IPS-18c (cell line): ENCODE data around the gene GPR42.

Experiments used
- H3K4me3 ChIP-seq: 2 replicates; pipeline ENCODE4 v1.7.0; 2013; ENCODE audit warnings: low read depth, mild to moderate bottlenecking, low read length, moderate library complexity; ENCODE audit not compliant: insufficient read depth
- H3K9me3 ChIP-seq: one replicate; pipeline ENCODE4 v1.6.1; 2013; ENCODE audit warnings: mild to moderate bottlenecking, low read length, moderate library complexity; ENCODE audit not compliant: control insufficient read depth, insufficient read depth

Gene GPR42, protein sequence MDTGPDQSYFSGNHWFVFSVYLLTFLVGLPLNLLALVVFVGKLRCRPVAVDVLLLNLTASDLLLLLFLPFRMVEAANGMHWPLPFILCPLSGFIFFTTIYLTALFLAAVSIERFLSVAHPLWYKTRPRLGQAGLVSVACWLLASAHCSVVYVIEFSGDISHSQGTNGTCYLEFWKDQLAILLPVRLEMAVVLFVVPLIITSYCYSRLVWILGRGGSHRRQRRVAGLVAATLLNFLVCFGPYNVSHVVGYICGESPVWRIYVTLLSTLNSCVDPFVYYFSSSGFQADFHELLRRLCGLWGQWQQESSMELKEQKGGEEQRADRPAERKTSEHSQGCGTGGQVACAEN

DNA sequence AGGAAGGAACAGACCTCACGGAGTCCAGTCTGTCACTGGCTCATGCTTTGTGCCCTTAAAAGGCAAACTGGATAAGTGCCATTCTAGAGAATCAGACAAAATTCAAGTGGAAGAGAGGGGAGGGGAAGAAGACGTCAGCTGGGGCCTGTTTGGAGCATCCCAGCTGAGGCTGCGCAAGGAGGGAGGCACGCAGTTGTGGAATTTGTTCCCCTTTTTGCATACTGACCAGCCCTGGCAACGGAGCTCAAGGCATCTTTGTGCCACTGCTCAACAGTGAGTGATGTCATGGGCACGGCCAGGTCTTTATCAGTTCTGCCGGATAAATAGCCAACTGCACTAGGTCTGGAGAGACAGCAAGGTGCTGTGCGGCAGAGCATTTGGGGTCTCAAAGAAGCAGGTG lies at the start of gene GPR42:
GPR42 (plus strand) TSS at position 347 of the 400 bp plus-strand sequence. CDS start 292 bp downstream, outside the sequence.
- H3K4me3 ChIP-seq, result no peak within 1 kb of the TSS
- H3K9me3 ChIP-seq, result peaks cover 2% of the 10 kb centered on the region

DNA sequence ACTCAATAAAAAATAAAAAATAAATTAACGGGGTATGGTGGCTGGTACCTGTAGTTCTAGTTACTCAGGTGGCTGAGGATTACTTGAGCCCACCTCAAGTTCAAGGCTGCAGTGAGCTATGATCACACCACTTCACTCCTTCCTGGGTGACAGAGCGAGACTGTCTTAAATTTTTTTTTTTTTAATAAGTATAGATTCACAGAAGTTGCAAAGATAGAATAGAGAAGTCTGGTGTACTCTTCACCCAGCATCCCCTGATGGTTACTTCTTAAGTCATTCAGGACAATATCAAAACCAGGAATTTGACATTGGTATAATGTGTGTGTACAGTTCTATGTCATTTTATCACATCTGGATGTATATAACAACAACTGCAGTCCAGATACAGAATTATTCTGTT lies 49.6 kb upstream of the GPR42 start:
- H3K4me3 ChIP-seq, result no peak overlapping the region
- H3K9me3 ChIP-seq, result peaks cover 2% of the 10 kb centered on the region

DNA sequence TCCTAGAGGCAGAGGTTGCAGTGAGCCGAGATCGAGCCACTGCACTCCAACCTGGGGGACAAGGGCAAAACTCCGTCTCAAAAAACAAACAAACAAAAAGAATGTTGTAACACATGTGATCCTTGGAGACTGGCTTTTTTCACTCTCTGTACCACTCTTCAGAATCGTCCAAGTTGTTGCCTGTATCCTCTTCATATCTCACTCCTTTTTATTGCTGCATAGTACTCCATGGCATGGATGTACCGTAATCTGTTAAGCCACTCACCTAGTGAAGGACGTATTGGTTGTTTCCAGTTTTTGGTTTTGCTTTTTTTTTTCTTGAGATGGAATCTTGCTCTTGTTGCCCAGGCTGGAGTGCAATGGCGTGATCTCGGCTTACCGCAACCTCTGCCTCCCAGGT lies 48.9 kb upstream of the GPR42 start:
- Histone ChIP-seq H3K4me3 (no peak overlapping the region), H3K9me3 (peaks cover 2% of the 10 kb centered on the region)

DNA sequence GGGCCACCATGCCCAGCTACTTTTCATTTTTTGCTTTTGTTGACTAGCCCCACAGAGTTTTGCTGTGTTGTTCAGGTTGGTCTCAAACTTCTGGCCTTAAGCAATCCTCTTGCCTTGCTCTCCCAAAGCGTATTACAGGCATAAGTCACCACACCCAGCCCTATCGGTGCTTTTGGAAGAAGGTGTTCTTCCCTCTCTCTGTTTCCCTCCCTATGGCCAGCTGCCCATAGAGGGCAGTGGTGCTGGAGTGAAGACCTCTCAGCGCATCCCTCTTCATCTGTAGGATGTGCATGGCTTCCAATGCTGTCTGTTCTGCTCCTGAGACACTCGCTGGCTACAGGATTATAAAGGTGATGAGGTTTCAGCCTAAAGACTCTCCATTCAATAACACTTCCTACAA lies 43.2 kb upstream of the GPR42 start:
- Histone ChIP-seq H3K4me3 (no peak overlapping the region), H3K9me3 (no peaks in the 10 kb centered on the region)

DNA sequence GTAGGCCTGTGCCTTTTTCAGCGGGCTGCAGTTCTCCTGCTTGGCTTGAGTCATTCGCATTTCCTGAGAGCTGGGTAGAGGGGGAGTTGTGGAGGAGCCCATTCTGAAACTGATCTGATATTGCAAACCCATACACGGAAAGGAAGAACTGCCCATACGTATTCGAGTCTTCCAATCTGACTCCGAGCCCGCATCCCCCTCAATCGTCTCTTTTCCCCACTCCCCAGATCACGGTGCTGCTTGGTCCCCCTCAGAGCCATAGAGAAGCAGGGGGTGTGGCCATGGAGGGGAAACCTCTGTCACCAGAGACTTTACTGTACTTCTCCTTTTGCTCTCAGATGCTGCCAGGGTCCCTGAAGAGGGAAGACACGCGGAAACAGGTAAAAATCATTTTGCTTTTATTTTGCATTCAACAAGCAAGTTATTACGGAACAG lies 42.0 kb upstream of the GPR42 start, which contains the start of gene CD22:
CD22 (plus strand) TSS at position 337 of the 435 bp plus-strand sequence. CDS start 2,854 bp downstream, outside the sequence.
- no peaks in the 10 kb centered on the region for H3K9me3 ChIP-seq
- no peak within 1 kb of the TSS for H3K4me3 ChIP-seq

DNA sequence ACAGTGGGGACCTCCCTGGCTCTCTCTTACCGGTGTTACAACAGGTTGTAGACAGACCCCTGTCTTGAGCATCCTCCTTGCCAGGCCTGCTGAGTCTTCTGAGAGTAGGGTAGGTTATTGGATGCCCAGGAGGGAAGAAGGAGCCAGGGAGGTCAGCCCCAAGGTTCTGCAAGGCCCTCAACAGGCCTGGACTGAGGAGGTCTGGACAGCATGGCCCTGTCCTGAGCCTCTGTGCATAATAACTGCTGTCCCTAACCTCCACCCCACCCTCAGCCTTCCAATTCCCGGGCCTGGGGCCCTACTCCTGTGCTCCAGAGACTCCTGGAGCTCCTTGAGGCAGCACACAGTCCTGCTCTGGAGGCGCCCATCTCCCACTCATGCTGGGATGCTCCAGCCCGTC lies 41.5 kb upstream of the GPR42 start:
- no peak overlapping the region for H3K4me3 ChIP-seq

DNA sequence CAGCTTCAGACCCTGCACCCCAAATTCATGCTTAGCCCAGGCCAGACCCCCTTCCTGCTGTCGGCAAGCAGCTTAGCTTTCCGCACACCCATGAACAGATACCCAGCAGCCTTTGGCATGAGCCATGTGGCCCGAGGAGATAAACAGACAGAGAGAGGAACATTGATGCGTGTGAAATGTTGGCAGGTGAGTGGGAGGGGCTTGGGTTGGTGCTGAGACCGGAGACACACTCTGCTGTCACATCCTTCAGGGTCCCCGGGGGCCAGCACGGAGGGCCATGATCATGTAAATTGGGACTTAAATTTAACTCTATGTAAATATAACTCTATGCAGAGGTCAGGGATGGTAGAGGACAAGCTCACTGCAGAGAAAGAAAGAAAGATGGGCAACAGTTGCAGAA lies 40.4 kb upstream of the GPR42 start:
- no peak overlapping the region for H3K4me3 ChIP-seq
- H3K9me3 ChIP-seq, result no peaks in the 10 kb centered on the region

More for the DNA sequence above, 41.5 kb upstream of the GPR42 start:
- H3K9me3 ChIP-seq, result no peaks in the 10 kb centered on the region

DNA sequence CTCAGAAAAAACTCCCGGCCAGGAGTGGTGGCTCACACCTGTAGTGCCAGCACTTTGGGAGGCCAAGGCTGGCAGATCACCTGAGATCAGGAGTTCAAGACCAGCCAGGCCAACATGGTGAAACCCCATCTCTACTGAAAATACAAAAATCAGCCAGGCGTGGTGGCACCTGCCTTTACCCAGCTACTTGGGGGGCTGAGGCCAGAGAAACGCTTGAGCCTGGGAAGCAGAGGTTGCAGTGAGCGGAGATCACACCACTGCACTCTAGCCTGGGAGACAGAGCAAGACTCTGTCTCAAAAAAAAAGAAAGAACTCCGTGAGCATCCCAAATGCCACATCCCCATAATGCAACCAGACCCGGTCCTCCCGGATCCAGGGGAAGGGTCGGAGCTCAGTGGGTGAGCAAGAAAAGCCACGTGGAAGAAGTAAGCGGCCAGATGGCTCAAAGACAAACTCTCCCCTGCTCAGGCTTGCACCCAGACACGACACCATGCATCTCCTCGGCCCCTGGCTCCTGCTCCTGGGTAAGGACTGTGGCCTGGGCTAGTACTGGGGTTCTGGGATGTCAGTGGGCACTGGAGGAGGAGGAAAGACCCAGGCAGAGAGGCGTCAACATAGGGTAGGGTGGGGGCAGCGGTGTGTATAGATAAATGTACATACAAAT lies 39.2 kb upstream of the GPR42 start:
- H3K4me3 ChIP-seq, result no peak overlapping the region
- no peaks in the 10 kb centered on the region for H3K9me3 ChIP-seq

DNA sequence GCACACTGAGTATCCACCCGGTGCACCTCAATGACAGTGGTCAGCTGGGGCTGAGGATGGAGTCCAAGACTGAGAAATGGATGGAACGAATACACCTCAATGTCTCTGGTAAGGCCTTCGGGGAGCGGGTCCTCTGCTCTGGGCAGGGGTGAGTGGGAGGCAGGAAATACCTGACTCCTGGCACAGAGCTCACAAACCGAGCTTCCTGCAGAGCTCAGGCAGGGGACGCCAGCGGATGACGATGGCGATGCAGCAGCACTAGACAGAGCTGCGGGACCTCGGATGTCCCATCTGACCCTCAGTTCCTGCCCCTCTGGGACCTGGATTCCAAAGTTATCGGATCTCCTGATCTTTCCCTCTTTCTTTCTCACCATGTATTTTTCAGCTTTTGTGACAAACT lies 38.1 kb upstream of the GPR42 start:
- Histone ChIP-seq H3K4me3 (no peak overlapping the region), H3K9me3 (no peaks in the 10 kb centered on the region)

DNA sequence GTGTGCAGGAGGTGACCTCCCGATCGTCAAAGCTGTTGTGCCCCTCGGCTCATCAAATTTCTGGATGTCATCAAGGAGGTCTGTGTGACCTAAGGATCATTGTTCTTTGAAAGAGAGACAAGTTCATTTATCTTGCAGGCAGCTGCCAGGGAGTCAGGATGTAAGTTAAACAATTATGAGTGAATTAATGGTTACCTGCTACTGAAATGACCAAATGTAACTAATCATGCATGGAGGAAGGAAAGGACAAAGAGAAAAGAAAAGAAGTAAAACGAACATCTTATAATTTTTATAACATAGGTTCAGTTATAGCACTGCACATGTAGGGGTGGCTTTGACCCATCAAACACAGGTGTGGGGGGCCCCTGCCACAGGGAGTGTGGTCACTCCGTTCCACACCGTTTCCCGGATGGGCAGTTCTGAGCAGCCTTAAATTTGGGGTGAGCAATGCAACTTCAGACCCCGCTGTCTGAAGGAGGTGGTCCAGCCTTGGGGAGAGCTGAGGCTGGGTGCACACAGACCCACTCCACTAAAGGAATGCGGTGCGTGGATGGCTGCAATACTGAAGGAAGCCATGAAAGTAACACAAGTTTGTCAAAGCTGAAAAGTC lies 36.6 kb upstream of the GPR42 start:
- no peaks in the 10 kb centered on the region for H3K9me3 ChIP-seq
- no peak overlapping the region for H3K4me3 ChIP-seq

DNA sequence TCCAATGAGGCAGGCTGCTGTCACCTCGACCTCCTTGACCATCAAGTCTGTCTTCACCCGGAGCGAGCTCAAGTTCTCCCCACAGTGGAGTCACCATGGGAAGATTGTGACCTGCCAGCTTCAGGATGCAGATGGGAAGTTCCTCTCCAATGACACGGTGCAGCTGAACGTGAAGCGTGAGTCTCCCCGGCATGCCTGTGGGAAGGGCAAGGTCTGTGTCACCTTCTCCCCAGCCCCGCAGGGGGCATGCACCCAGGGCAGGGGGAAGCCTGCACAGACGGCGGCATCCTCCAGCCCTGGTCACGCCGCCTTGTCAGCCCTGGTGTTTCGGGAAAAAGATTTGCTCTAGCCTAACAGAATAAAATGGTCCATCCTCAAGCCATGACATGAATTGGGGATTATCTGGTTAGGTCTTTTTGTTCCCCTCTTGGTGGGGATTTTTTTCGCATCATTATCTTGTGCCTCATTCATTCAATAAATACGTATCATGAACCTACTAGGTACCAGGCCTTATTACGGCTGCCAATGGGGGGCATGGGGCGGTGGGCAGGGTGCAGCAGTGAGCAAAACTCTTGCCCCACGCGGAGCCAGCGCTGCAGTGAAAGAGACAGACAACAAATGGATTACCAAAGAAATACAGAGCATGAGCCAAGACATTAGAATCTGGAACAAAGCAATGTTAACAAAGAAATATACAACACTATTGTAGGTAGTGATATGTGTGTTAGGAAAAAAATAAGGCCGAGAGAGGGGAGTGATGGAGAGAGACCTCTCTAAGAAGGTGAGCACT lies 34.5 kb upstream of the GPR42 start:
- Histone ChIP-seq H3K4me3 (no peak overlapping the region), H3K9me3 (no peaks in the 10 kb centered on the region)

DNA sequence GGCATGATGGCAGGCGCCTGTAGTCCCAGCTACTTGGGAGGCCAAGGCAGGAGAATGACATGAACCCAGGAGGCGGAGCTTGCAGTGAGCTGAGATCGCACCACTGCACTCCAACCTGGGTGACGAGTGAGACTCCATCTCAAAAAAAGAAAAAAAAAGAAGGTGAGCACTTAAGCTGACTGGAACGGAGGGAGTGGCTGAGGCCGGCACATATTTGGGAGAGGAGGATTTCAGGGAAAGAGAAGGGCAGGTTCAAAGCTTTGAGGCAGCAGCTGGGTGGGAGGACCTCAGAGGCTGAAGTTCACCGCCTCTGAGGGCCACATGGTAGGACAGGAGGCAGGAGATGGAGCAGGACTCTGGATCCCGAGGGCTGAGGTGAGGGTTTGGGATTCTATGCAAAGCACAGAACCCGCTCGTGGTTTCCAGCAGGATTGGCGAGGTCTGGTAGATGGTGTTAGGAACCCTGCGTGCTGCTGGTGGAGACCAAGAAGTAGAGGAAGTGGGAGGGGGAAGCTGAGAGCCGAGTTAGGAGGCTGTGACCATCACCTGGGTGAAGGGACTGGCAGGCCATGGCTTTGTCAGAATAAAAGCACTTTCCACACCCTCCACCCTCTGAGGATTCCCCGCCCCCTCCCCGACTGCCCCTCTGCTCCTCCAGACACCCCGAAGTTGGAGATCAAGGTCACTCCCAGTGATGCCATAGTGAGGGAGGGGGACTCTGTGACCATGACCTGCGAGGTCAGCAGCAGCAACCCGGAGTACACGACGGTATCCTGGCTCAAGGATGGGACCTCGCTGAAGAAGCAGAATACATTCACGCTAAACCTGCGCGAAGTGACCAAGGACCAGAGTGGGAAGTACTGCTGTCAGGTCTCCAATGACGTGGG lies 33.5 kb upstream of the GPR42 start:
- Histone ChIP-seq H3K9me3 (no peaks in the 10 kb centered on the region), H3K4me3 (no peak overlapping the region)

DNA sequence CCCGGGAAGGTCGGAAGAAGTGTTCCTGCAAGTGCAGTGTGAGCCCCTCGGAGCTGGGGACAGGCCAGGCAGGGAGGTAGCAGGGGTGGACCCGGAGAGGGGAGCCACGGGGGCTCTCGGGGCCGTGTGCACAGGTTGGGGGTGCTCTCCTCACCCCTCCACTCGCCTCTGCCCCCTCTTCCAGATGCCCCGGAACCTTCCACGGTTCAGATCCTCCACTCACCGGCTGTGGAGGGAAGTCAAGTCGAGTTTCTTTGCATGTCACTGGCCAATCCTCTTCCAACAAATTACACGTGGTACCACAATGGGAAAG lies 32.9 kb upstream of the GPR42 start:
- no peak overlapping the region for H3K4me3 ChIP-seq
- no peaks in the 10 kb centered on the region for H3K9me3 ChIP-seq

DNA sequence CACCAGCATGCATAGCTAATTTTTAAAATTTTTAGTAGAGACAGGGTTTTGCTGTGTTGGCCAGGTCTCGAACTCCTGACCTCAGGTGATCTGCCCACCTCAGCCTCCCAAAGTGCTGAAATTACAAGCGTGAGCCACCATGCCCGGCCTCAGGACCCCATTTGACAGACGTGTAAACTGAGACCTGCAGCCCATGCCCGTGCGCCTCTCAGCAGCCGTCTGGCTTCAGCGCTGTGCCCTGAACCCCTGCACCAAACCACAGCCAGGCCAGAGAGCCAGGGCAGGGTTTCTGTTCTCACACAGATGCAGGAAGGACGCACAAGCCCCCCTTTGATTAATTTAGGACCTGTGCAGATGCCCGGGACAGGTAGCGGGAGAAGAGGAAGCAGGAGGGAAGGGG lies 30.4 kb upstream of the GPR42 start:
- no peaks in the 10 kb centered on the region for H3K9me3 ChIP-seq
- no peak overlapping the region for H3K4me3 ChIP-seq

DNA sequence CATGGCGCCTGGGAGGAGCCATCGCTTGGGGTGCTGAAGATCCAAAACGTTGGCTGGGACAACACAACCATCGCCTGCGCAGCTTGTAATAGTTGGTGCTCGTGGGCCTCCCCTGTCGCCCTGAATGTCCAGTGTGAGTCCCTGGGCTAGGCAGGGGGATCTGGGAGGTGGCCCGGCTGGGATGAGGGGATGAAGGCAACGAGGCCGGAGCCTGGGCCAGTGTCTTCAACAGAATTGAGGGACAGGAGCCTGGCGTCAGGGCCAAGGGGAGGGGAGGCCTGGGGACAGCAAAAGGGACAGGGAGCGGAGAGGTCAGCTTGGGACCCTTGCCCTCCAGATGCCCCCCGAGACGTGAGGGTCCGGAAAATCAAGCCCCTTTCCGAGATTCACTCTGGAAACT lies 29.9 kb upstream of the GPR42 start:
- Histone ChIP-seq H3K9me3 (no peaks in the 10 kb centered on the region), H3K4me3 (no peak overlapping the region)

DNA sequence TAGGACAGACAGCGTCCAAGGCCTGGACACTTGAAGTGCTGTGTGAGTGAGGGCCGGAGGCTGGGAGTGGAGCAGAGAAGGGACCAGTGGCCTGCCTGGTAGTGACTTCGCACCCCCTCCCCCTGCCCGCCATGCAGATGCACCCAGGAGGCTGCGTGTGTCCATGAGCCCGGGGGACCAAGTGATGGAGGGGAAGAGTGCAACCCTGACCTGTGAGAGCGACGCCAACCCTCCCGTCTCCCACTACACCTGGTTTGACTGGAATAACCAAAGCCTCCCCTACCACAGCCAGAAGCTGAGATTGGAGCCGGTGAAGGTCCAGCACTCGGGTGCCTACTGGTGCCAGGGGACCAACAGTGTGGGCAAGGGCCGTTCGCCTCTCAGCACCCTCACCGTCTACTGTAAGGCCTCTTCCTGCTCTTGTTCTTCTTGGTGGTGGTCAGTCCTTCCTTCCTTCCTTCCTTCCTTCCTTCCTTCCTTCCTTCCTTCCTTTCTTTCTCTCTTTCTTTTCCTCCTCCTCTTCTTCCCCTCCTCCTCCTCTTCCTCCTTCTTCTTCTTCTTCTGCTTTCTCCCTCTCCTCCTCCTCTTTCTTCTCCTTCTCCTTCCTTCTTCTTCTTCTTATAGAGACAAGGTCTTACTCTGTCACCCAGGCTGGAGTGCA lies 29.2 kb upstream of the GPR42 start:
- peaks cover 2% of the 10 kb centered on the region for H3K9me3 ChIP-seq
- no peak overlapping the region for H3K4me3 ChIP-seq
